Body of pancreas (tissue), 4 donors: ENCODE data around the gene BDP1. TPM values are rescaled to one million over a fixed set of nuclear protein-coding genes. Genes with fewer than 3 reads are reported as not detected.
"Not testable (repeated sequence)": the region's sequence is repeated elsewhere in the genome, so short reads cannot be mapped to it uniquely, and the experiment has no call there.

Experiments used
- ATAC-seq: fragments of 150-250 bp; one replicate; pipeline ENCODE4 v1.9.1; 2016
- DNase-seq, 4 donors: peaks; one replicate each; pipeline ENCODE4 v3.0.0-alpha.2; 2019
- H3K27ac ChIP-seq, 4 donors: fragments of 200-600 bp; sonication (generic); 1 replicate in 3 of 4; 2 replicates in 1 of 4; pipeline versions ENCODE4 v1.5.1 to v1.6.1; 2016 to 2019; ENCODE audit warnings: mild to moderate bottlenecking in 1 of 4, mixed read lengths in 1 of 4, moderate library complexity in 1 of 4
- H3K27me3 ChIP-seq, 2 donors: fragments of 200-600 bp; sonication (generic); one replicate each; pipeline ENCODE4 v1.6.0; 2016; ENCODE audit warnings: mild to moderate bottlenecking in 1 of 2
- H3K36me3 ChIP-seq, 2 donors: fragments of 200-600 bp; sonication (generic); replicated peaks in 1 of 2; 2 replicates each; pipeline ENCODE4 v1.5.1; 2016; ENCODE audit warnings: low read depth in 2 of 2; ENCODE audit not compliant: insufficient read depth in 1 of 2
- H3K4me1 ChIP-seq: fragments of 200-600 bp; sonication (generic); one replicate; pipeline ENCODE4 v1.6.0; 2016
- H3K4me3 ChIP-seq, 2 donors: fragments of 200-600 bp; sonication (generic); 1 replicate in 1 of 2; 2 replicates in 1 of 2; pipeline ENCODE4 v1.5.1; 2016 to 2019
- H3K9me3 ChIP-seq, 3 donors: fragments of 200-600 bp; sonication (generic); 1 replicate in 2 of 3; 2 replicates in 1 of 3; pipeline ENCODE4 v1.5.1; 2016
- POLR2A ChIP-seq, 3 donors: fragments of 450-650 bp; IDR thresholded peaks; one replicate each; pipeline ENCODE4 v1.6.1; 2016; ENCODE audit warnings: antibody characterized with exemption in 3 of 3, mild to moderate bottlenecking in 2 of 3
- WGBS, 2 donors: methylation state at CpG; one replicate each; pipeline ENCODE4 v1.1.5; 2017; 5-methylcytosine and 5-hydroxymethylcytosine counted together
- intact Hi-C: fragments of 100-400 bp; cut with DNase I; formaldehyde crosslinking; loops from one replicate; pipeline ENCODE4 v1.15.1; 2023
- total RNA-seq, 2 donors: library from RNA; depleted of rRNA; stranded (reverse); fragments of >200 nt; gene quantifications; one replicate each; pipeline ENCODE4 v1.1.0, GENCODE V29; 2016
- TF ChIP-seq, protein P1 (sequence below), 7 experiments: fragments of 450-650 bp in 4 of 7; fragments of 200-600 bp in 3 of 7; sonication (generic) in 3 of 7; IDR thresholded peaks; one replicate each; pipeline ENCODE4 v1.5.1; 2016 to 2019; ENCODE audit warnings: antibody characterized with exemption in 7 of 7

BDP1 gene
- total RNA-seq, 2 donors from 2014 or later: 21.0 to 27.4 TPM

GRCh38 chr5:71528206-71528605, 72.8 kb downstream of the BDP1 start:
- WGBS, 2 donors: 83 to 84% methylated on average over 3 of the region's 3 CpGs
- no peaks in the 10 kb centered on the region for H3K9me3 ChIP-seq
- H3K4me1 ChIP-seq: no peaks in the 10 kb centered on the region
- no peaks in the 10 kb centered on the region for H3K27me3 ChIP-seq
- peaks cover 0 to 1% of the 10 kb centered on the region in 2 donors for H3K36me3 ChIP-seq
- intact Hi-C loops: no loop called here
- no peak for TF ChIP-seq POLR2A (IDR thresholded peaks at IDR 0.05)
- TF ChIP-seq, protein P1, sequence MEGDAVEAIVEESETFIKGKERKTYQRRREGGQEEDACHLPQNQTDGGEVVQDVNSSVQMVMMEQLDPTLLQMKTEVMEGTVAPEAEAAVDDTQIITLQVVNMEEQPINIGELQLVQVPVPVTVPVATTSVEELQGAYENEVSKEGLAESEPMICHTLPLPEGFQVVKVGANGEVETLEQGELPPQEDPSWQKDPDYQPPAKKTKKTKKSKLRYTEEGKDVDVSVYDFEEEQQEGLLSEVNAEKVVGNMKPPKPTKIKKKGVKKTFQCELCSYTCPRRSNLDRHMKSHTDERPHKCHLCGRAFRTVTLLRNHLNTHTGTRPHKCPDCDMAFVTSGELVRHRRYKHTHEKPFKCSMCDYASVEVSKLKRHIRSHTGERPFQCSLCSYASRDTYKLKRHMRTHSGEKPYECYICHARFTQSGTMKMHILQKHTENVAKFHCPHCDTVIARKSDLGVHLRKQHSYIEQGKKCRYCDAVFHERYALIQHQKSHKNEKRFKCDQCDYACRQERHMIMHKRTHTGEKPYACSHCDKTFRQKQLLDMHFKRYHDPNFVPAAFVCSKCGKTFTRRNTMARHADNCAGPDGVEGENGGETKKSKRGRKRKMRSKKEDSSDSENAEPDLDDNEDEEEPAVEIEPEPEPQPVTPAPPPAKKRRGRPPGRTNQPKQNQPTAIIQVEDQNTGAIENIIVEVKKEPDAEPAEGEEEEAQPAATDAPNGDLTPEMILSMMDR (IDR thresholded peaks at IDR 0.05): no peak
- no peak for DNase-seq
- ATAC-seq: no peak
- no peak overlapping the region for H3K4me3 ChIP-seq
- H3K27ac ChIP-seq: no peak overlapping the region

DNA sequence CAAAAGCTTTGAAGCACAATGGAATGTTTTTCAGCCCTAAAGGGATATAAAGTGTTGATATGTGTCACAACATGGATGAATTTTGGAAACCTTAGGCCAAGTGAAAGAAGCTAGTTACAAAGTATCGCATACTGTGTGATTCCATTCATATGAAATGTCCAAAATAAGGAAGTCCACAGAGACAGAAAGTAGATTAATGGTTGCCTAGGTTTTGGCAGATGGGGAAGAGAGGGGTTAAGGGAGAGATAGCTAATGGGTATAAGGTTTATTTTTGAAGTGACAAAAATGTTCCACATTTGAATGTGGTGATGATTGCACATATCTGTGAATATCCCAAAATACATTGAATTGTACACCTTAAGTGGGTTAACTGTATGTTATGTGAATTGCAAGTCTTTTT, 74.2 kb downstream of the BDP1 start:
- 83 to 100% methylated on average over 1 of the region's 1 CpG for WGBS, 2 donors
- no peak for ATAC-seq
- DNase-seq: no peak

DNA sequence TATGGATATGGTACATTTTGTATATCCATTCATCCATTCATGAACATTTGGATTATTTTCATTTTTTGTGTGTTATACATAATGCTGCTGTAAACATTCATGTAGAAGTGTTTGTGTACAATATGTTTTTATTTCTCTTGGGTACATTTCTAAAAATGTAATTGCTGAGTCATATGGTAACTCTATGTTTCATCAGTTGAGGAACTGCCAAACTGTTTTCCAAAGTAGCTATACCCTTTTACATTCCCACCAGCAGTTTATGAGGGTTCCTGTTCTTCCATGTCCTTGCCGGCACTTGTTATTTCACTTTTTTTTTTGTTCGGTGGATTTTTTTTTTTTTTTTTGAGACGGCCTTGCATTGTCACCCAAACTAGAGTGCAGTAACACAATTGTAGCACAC, 77.7 kb downstream of the BDP1 start:
- TF ChIP-seq POLR2A (IDR thresholded peaks at IDR 0.05): no peak
- TF ChIP-seq, protein P1 (IDR thresholded peaks at IDR 0.05): no peak
- Histone ChIP-seq H3K36me3 (peaks cover 0 to 3% of the 10 kb centered on the region in 2 donors), H3K4me1 (no peaks in the 10 kb centered on the region), H3K4me3 (no peak overlapping the region), H3K9me3 (no peaks in the 10 kb centered on the region), H3K27me3 (no peaks in the 10 kb centered on the region), H3K27ac (no peak overlapping the region)
- DNase-seq (no peak), ATAC-seq (no peak)
- intact Hi-C loops: no loop called here
- 65 to 91% methylated on average over 3 of the region's 3 CpGs for WGBS, 2 donors

More for the DNA sequence above, 74.2 kb downstream of the BDP1 start:
- peaks cover 0 to 1% of the 10 kb centered on the region in 2 donors for H3K36me3 ChIP-seq
- H3K27ac ChIP-seq: no peak overlapping the region
- no peaks in the 10 kb centered on the region for H3K4me1 ChIP-seq
- TF ChIP-seq, protein P1 (IDR thresholded peaks at IDR 0.05): no peak
- TF ChIP-seq POLR2A (IDR thresholded peaks at IDR 0.05): no peak
- no peaks in the 10 kb centered on the region for H3K9me3 ChIP-seq
- intact Hi-C loops: no loop called here
- H3K4me3 ChIP-seq: no peak overlapping the region
- H3K27me3 ChIP-seq: no peaks in the 10 kb centered on the region

- no peaks in the 10 kb centered on the region for H3K9me3 ChIP-seq
- H3K27me3 ChIP-seq: no peaks in the 10 kb centered on the region
- ATAC-seq: no peak
- no peak overlapping the region for H3K4me3 ChIP-seq
- intact Hi-C loops: no loop called here
- no peaks in the 10 kb centered on the region for H3K4me1 ChIP-seq
- H3K27ac ChIP-seq: no peak overlapping the region
- H3K36me3 ChIP-seq: peaks cover 0 to 3% of the 10 kb centered on the region in 2 donors
- no peak for DNase-seq
- 100% methylated on average over 1 of the region's 1 CpG for WGBS, 2 donors
- TF ChIP-seq, protein P1 (IDR thresholded peaks at IDR 0.05): no peak
- TF ChIP-seq POLR2A (IDR thresholded peaks at IDR 0.05): no peak
Observed at GRCh38 chr5:71533615-71534014, 78.2 kb downstream of the BDP1 start.

- 76 to 81% methylated on average over 3 of the region's 3 CpGs for WGBS, 2 donors
- DNase-seq (no peak), ATAC-seq (no peak)
- Histone ChIP-seq H3K9me3 (no peaks in the 10 kb centered on the region), H3K4me3 (no peak overlapping the region), H3K4me1 (no peaks in the 10 kb centered on the region), H3K27me3 (no peaks in the 10 kb centered on the region), H3K36me3 (peaks cover 7 to 12% of the 10 kb centered on the region in 2 donors), H3K27ac (no peak overlapping the region)
- intact Hi-C loops: no loop called here
- TF ChIP-seq POLR2A (IDR thresholded peaks at IDR 0.05): no peak
- TF ChIP-seq, protein P1 (IDR thresholded peaks at IDR 0.05): no peak
Observed at GRCh38 chr5:71537687-71538086, 82.2 kb downstream of the BDP1 start.

GRCh38 chr5:71550885-71551284, 95.4 kb downstream of the BDP1 start:
- 97% methylated on average over 7 of the region's 7 CpGs for WGBS, 2 donors
- H3K4me3 ChIP-seq, H3K27me3 ChIP-seq, ATAC-seq, DNase-seq, H3K4me1 ChIP-seq, H3K27ac ChIP-seq, intact Hi-C loops, H3K9me3 ChIP-seq: not testable (repeated sequence)
- peaks cover 14 to 21% of the 10 kb centered on the region in 2 donors for H3K36me3 ChIP-seq

DNA sequence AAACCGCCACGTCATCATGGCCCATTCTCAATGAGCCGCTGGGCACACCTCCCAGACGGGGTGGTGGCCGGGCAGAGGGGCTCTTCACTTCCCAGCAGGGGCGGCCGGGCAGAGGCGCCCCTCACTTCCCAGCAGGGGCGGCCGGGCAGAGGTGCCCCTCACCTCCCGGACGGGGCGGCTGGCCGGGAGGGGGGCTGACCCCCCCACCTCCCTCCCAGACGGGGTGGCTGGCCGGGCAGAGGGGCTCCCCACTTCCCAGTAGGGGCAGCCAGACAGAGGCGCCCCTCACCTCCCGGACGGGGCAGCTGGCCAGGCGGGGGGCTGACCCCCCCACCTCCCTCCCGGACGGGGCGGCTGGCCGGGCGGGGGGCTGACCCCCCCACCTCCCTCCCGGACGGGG, 96.1 kb downstream of the BDP1 start:
- H3K27ac ChIP-seq, ATAC-seq, H3K9me3 ChIP-seq, intact Hi-C loops, H3K4me3 ChIP-seq, H3K27me3 ChIP-seq, DNase-seq, H3K4me1 ChIP-seq: not testable (repeated sequence)
- 91 to 98% methylated on average over 5 to 10 of the region's 27 CpGs for WGBS, 2 donors
- H3K36me3 ChIP-seq: peaks cover 13 to 18% of the 10 kb centered on the region in 2 donors
